ENCODE results near the gene NEK5.

Gene NEK5

GRCh38 chr13:52159159-52159982 lies 30.5 kb upstream of the NEK5 start, which contains the start of gene NEK3:
Gene NEK3, minus strand, starts transcription at chr13:52159597. Its CDS starts 3,406 bp downstream, at chr13:52156191.
- no peaks in the 10 kb centered on the region for H3K9me3 ChIP-seq (ENCODE audit: control insufficient read depth, insufficient read depth, low read depth, low read length)
- H3K4me1 ChIP-seq (ENCODE audit: control insufficient read depth, insufficient read depth, low read length) = peaks cover 7% of the 10 kb centered on the region; the same call in 1 of the 2 replicates
- peak within 1 kb of the TSS; percentile 56; the same call in 1 of the 2 replicates for H3K27ac ChIP-seq (ENCODE audit: extremely low read depth, low read depth, low read length)
- no peaks in the 10 kb centered on the region; a peak in 1 of 3 replicates for H3K36me3 ChIP-seq (ENCODE audit: control insufficient read depth in 2 of 2, insufficient read depth in 1 of 2, low read length in 2 of 2)
- CTCF ChIA-PET = interaction anchor here (0.6 to 1.2 kb wide), 4 partner anchors 24 to 291 kb away, joined by 3 read pairs; partner anchors contain the start of gene VPS36
- peak within 1 kb of the TSS; percentile 66 for H3K4me3 ChIP-seq (ENCODE audit: low read depth, low read length)
- POLR2A ChIA-PET = interaction anchor here (1.9 kb wide), 1 partner anchor 35 kb away, joined by 7 read pairs; no protein-coding TSS in a partner anchor
- TF ChIP-seq ZNF10 (tag by site-specific recombination; IDR thresholded peaks at IDR 0.05) (no peak), REPIN1 (tag by site-specific recombination; IDR thresholded peaks at IDR 0.05; ENCODE audit: low read depth) (no peak), PATZ1 (tag by site-specific recombination; IDR thresholded peaks at IDR 0.05) (no peak; the same call in 1 of the 2 replicates), ZEB2 (tag by site-specific recombination; IDR thresholded peaks at IDR 0.05) (peak; percentile 57; the same call in 1 of the 2 replicates), SCRT1 (tag by site-specific recombination; IDR thresholded peaks at IDR 0.05; ENCODE audit: borderline replicate concordance) (no peak), ZNF701 (tag by site-specific recombination; IDR thresholded peaks at IDR 0.05) (no peak), ZNF561 (tag by site-specific recombination; IDR thresholded peaks at IDR 0.05; ENCODE audit: borderline replicate concordance) (peak; percentile 57; the same call in 1 of the 2 replicates), ZNF140 (tag by site-specific recombination; IDR thresholded peaks at IDR 0.05) (no peak), ZNF311 (tag by site-specific recombination; IDR thresholded peaks at IDR 0.05; ENCODE audit: borderline replicate concordance) (no peak), ZNF585B (tag by site-specific recombination; IDR thresholded peaks at IDR 0.05) (no peak), ZNF692 (tag by site-specific recombination; IDR thresholded peaks at IDR 0.05) (peak; percentile 57; the same call in 1 of the 2 replicates), ZNF660 (tag by site-specific recombination; IDR thresholded peaks at IDR 0.05) (peak; percentile 69), ZNF174 (tag by site-specific recombination; IDR thresholded peaks at IDR 0.05) (no peak), ZNF76 (tag by site-specific recombination; IDR thresholded peaks at IDR 0.05; ENCODE audit: borderline replicate concordance, low read depth) (peak; percentile 42; the same call in 1 of the 2 replicates), GLIS2 (tag by site-specific recombination; IDR thresholded peaks at IDR 0.05) (peak; percentile 93), ZNF18 (tag by site-specific recombination; IDR thresholded peaks at IDR 0.05) (peak; percentile 33; the same call in 1 of the 2 replicates), ZNF391 (tag by site-specific recombination; IDR thresholded peaks at IDR 0.05; ENCODE audit: borderline replicate concordance, low read depth) (peak; percentile 14; the same call in 1 of the 2 replicates), YY2 (tag by site-specific recombination; IDR thresholded peaks at IDR 0.05) (no peak), SETDB1 (IDR thresholded peaks at IDR 0.05; ENCODE audit: insufficient read length, low read length) (peak; percentile 72), ZBTB7A (tag by site-specific recombination; IDR thresholded peaks at IDR 0.05; ENCODE audit: low read depth) (no peak; the same call in 1 of the 2 replicates), ZNF560 (tag by site-specific recombination; IDR thresholded peaks at IDR 0.05; ENCODE audit: borderline replicate concordance) (no peak), TCF7L2 (IDR thresholded peaks at IDR 0.05; ENCODE audit: borderline replicate concordance, low read depth, low read length) (no peak), ZNF623 (tag by site-specific recombination; IDR thresholded peaks at IDR 0.05) (no peak), ZBTB48 (tag by site-specific recombination; IDR thresholded peaks at IDR 0.05) (no peak), ZBTB44 (tag by site-specific recombination; IDR thresholded peaks at IDR 0.05) (peak; percentile 42; the same call in 1 of the 2 replicates)
